GM19023 (cell line): ENCODE measurements around the gene FSTL4.

Experiments used
- ATAC-seq: cut with Tn5 transposase; IDR thresholded peaks from one replicate; pipeline ENCODE4 v1.9.1; 2021; ENCODE audit warnings: mild to moderate bottlenecking, moderate library complexity; ENCODE audit not compliant: unreplicated experiment

Gene FSTL4

DNA sequence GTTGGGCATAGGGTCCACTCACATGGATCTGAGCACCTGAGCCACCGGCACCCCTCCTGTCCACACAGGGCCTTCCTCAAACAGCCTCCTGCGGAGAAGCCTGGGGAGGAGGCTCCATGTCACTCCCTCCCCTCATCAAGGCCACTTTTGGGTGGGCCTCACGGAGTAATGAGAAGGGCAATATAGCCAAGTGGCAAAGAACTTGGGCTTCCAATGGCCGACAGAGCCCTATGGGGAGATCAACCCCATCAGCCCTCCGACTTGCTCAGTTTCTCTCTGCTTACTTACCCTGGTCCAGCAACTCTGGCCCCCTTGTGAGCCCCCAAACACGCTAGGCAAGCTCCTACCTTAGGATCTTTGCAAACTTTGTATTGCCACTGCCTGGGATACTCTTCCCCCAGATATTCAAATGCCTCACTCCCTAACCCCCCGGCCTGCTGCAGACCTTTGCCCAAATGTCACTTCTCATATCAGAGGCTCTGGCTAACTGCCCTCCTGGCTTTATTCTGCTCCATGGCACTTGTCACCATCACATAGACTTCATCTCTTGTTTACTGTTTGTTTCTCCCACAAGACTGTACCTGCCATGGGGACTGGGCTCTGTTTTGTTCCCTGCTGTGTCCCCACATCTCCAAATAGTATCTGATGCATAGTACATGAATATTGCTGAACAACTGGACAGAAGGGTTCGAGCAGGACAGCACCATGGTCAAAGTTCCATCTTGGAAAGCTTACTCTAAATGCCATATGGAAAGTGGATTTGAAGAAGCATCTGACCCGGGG is 220.8 kb downstream of the FSTL4 start:
- no peak for ATAC-seq

DNA sequence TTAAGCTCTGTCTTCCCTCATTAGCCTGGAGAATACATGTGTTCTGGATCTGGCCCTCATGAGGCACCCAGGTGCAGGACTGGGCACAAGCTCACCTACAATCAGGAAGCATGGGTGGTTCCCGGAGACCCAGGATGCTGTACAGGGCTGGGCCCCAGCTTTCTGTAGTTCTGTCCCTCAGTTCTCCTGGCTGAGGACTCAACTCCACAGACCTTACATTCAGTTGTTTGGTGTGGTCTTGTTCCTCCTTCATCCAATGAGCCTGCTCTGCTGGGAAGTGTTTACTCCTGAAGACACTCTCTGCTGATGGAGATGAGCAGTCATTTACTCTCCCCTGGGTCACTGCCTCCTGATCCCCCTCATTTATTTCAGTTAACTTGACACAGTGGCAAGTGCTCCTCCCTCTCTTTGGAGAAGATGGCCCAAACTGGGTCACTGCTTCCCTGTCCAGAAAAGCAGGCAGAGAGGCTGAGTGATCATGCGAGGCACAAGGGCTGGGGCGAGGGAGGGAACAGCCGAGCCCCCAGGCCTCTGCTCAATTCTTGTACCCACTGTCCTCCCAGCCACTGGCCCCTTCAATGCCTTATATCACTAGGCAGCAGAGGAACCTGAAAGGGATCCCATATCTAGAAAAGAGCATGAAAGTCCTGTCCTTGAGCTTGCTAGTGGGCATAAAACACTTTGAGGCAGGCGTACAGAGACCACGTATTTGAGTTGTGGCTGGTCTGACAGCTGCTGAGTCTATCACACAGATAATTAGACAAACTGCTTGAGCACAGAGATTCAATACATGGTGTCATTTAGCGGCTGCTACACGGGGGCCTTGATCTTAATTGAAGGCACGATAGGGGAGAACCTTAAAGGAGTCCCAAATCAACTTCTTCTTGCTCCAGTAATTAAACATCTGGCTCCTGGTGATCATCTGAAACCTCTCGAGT is 221.7 kb downstream of the FSTL4 start:
- no peak for ATAC-seq

- no peak for ATAC-seq
Observed at GRCh38 chr5:133389066-133389590, 223.2 kb downstream of the FSTL4 start.

GRCh38 chr5:133387621-133388020 is 224.7 kb downstream of the FSTL4 start:
- ATAC-seq, result no peak

DNA sequence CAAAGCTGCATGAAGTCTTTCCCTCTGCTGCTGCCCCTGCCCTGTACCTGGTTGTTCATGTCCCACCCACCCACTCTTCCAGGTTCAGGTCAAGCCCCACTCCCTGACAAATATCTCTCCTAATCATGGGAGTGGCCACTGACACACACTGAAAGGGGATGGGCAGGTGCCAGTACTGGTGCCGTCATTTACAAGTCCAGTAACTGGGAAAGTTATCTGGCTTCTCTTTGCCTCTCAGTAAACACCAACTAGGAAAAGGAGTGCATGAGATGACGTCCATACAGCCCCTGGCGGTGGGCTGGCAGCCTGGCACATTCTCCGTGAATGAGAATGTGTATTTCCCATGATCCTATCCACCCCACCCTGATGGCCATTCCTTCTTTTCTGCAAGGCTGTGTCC is 225.2 kb downstream of the FSTL4 start:
- no peak for ATAC-seq

- no peak for ATAC-seq
Observed at GRCh38 chr5:133386662-133387061, 225.7 kb downstream of the FSTL4 start.

- ATAC-seq, result no peak
Observed at GRCh38 chr5:133385346-133385745, 227.0 kb downstream of the FSTL4 start.

- ATAC-seq, result no peak
Observed at GRCh38 chr5:133384903-133385302, 227.4 kb downstream of the FSTL4 start.

DNA sequence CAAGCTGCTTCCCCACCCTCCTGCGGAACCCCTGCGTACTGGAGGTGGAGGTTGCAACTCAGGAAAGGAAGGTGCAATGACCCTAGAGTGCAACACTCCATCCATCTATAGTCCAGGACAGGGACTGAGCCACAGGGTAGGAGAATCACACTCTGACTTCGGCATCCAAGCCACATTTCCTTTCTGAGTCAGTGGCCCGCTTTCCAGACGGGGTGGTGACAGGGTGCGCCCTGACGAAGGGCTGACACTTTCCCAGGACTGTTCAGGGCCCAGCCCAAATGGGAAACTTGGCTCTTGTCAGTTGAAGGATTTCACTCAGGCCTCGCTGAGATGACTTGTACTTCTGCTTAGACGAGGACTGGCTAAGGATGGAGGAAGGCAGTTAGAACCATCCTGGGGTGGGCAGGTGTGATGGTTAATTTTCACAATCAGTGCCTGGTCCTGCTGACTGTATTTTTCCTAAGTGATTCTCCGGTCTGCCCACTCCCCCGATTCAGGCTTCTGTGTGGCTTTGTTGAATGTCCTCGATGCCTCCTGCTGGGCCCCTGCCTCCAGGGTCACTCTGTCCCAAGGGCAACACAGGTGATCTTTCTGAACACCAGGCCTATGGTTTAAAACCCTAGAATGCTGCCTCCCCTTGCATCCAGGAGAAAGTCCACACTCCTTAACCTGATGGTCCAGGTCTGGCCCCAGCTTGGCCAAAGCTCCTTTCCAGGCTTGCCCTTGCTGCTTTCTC is 228.1 kb downstream of the FSTL4 start:
- no peak for ATAC-seq

DNA sequence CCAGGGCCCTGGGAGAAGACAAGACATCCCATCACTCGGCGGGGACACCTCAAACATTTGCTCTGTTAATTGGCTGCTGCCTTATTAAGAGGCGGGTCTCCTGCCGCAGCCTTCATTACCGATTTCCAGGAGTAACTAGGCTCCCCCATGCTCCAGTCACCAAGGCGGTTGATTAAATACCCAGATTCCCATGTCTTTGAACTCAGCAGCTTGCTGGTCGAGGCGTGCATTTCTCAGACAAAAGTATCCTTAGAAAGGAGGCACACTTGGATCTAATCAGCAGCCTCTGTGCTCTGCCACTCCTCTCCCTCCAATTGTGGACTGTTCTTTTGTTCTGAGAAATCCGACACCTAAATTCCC is 228.8 kb downstream of the FSTL4 start:
- ATAC-seq, result no peak

DNA sequence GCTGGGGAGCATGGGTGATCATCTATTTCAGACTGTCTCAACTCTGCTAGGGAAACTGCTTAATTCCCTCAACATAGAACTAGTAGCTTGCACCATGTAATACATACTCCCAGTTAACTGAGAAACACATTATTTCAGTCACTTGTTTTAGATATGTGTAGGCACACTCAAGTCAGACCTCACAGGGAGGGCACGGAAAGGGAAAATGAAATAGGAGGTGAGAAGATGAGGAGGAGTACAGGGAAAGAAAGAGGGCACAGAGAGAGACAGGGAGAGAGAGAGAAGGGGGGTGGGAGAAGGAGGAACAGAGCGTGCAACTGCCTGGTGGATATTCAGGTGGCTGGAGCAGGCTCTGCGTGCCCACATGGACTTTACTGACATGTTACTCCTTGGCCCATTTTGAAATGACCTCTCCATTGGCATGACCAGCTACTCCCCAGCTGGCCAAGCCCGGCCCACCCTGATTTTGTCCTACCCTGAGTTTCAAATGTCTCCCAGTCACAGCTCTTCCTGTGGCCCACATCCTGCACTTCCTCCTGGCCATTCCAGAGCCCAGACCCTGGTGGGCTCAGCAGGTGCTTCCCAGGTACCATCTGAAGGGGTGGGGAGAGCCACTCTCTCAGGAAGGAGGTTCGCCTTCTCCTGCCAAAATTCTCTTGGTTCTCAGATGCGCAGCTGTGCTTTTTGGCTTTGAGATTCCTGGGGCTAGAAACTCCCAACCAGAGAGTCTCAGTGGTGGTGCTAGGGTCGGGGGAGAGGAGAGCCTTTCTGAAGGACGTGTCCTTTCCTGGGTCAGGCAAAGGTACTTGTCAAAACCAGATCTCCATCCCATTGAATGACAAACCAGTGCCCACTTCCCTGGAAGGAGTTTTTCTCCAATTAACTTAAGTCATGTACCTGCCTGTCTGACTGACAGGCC is 229.4 kb downstream of the FSTL4 start:
- no peak for ATAC-seq

DNA sequence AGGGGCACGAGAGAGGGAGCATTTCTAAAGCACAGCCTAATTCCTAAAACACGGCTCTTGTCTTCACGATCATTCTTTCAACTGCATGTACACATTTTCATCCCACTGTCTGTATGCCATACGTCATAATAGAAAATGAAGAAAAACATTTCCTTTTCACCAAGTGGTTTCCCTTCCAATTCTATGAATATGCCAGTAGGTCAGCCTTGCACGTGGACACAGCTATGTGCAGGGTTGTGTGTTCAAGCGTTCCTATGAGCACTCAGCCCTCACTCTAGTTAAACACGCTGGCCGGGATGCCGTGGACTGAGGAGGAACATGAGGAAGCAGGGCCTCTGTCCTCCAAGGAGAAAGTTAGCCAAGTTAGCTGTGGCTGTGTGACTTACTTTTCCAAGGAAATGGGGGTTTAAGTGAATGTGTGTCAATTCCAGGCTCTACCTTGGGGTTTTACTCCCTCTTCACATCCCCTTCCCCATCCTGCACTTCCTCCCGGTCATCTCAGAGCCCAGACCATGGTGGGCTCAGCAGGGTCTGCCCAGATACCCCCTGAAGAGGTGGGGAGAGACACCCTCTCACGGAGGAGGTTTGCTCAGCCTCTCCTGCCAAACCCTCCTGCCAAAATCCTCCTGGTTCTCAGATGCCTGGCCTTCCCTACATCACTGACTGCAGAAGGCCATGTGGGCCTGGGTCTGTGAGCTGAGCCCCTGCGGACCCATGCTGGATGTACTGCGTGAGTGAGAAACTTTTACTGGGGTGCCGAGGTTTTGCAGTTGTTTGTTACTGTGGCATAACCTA is 230.6 kb downstream of the FSTL4 start:
- no peak for ATAC-seq

GRCh38 chr5:133381041-133381440 is 231.3 kb downstream of the FSTL4 start:
- no peak for ATAC-seq

- no peak for ATAC-seq
Observed at GRCh38 chr5:133377736-133378135, 234.6 kb downstream of the FSTL4 start.

DNA sequence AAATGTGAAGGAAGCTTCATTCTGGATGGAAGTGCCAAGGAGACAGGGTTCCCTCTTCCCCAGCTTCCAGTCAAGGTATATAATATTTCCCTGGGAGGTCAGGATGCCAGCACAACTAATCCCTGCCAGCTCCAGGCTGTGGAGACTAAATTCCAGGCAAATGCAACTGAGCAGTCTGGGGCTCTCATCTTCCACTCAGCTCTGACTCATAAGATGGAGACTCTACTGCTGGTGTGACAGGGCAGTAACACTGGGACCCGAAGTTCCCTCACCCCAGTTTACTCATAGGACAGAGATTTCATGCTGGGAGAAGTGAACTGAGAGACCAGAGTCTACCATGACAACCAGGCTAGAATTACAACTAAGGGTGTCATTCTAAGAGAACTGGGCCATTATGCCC is 235.4 kb downstream of the FSTL4 start:
- no peak for ATAC-seq

- ATAC-seq, result no peak
Observed at GRCh38 chr5:133373121-133373870, 239.0 kb downstream of the FSTL4 start.

- ATAC-seq, result no peak
Observed at GRCh38 chr5:133372293-133372937, 239.9 kb downstream of the FSTL4 start.
